Stimulated activated CD4-positive, alpha-beta T cell treated with anti-CD3 and anti-CD28 coated beads, Interleukin-1b, Interleukin-23, amount 100 ng/mL, for 24 hours (primary cell): ENCODE data around the gene LENG1.
A peak's percentile ranks its signal among the peaks of the same experiment; 100 is the strongest.
"Not testable (repeated sequence)": the region's sequence is repeated elsewhere in the genome, so short reads cannot be mapped to it uniquely, and the experiment has no call there.

Experiments
- DNase-seq, 4 experiments: peaks; one replicate each; pipeline ENCODE4 v3.0.0-alpha.2; 2020; ENCODE audit warnings: low read depth in 4 of 4, low spot score in 1 of 4

LENG1 gene

DNA sequence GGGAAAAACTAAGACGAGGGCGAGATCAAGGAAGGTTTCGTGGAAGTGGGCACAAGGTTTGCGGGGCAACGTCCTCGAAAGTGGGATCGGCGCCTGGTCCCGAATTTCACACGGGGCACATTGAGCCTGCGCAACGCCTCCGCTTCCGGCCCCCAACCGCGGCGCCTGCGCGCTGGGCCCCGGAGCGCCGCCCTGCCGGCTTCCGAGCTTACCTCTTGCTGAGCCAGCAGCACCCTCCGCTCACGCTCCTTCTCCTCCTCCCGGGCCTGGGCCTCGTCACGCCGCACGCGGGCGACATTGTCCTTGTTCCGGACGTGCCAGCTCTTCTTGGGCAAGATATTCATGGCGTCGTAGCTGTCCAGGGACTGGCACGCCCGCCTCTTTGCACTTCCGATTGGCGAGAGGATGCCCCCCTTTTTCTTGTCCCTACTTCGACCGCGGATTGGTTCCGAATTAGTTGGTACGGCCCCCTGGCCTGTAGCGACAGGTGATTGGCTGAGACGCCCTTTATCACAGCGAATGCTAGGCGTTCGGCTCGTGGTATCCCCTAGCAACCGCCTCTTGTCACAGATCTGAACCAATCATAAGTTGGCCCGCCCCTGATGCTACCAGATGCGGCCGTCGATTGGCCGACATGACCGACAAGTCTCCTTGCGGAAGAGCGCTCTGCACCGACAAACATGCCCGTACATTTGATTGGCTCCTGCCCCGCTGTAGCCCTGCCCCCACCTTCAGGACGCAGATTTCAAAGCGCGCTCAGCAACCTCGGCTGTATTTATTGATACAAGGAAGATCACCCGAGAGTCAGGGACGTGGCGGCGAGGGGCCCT lies at the start of gene LENG1:
Gene LENG1, minus strand, starts transcription at position 370 of the 830 bp plus-strand sequence. Its CDS starts 26 bp downstream, at position 344.
- DNase-seq = peak; percentile 88 to 97 (median 97)

DNA sequence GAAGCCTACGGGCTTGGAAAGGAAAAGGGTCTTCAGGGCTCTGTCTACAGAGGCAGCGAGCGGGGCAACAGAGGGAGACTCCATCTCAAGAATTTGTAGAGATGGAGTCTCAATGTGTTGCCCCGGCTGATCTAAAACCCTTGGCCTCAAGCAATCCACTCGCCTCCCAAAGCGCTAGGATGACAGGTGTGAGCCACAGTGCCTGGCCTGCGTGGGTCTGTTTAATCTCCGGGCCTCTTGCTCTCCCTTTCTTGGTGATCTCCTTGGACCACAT lies 49.2 kb upstream of the LENG1 start:
- DNase-seq = no peak

DNA sequence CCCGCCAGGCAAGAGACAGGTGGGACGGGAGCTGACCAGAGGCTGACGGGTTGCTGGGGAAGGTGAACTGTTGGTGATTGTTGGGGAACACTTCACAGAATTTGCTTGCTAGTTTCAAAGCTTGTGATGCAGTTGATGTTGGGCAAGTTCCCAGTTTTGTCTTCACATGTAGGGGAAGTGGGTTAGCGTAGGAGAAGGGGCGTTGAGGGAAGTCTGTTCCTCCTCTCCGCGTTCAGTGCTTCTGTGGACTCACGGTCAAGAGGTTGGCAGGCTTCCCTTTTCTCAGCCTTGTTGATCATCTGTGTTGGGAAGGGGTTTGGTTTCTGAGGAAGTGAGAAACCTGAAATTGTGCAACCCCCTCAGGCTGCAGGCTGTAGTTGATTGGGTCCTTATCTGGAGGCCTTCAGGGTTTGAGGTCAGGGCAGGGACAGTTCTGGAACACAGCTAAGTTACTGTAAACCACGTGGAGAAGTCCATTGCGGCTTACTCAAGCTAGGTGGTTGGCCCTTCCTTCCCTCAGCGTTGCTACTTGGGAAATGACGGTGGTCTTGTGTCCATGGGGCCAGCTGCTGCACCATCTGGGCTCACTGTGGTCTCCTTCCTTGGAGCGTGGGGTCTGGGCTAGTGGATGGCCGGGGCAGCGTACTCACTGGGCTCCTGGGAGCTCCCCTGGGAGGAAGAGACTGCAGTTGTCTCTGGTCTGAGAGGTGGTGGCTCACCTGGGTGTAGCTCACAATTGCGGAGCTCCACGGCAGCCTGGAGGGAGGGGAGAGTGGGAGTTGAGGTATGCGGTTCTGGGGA lies 48.7 kb upstream of the LENG1 start:
- peak in 1 of 4 experiments; percentile 36 for DNase-seq

DNA sequence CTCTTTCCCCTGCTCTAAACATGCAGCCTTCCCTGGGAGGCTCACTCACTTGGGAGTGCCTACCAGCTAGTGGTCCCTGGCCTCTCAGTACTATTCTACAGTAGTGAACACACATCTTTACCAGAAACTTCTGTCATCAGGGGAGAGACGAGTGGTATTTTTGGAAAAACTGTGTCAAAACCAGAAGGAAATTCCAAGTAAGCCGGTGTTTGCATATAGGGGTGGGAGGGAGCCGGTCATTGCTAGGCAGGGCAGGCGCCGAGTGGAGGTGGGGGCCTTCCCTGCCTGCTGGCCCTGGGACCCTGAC lies 48.1 kb upstream of the LENG1 start:
- DNase-seq = no peak

DNA sequence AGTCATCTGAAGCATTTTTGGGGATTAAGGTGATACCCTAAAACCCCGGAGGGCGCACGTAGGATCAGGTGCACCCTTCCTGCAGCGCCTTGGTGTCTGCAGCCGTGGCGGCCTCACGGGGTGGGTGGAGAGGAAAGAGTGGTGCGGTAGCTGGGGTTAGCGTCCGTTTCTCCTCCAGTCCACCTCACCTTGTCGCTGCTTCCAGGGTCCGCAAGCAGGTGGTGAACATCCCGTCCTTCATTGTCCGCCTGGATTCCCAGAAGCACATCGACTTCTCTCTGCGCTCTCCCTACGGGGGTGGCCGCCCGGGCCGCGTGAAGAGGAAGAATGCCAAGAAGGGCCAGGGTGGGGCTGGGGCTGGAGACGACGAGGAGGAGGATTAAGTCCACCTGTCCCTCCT lies 47.7 kb upstream of the LENG1 start:
- DNase-seq = not testable (repeated sequence)

DNA sequence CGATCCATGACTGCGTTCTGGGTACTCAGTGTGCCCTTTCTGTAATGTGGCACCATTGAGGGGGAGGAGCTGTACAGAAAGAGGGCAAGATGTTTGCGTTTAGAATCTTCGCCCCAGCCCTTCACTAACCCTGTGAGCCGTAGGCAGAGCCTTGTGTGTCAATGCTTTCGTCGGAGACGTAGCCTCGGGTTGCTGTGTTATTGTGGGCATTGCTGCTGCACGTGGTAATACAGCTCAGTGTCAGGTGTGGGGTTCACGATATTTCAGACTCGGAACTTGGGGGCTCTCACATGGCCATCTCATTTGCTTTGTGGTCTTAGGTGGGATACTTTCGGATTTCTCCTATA lies 47.3 kb upstream of the LENG1 start:
- DNase-seq = no peak

DNA sequence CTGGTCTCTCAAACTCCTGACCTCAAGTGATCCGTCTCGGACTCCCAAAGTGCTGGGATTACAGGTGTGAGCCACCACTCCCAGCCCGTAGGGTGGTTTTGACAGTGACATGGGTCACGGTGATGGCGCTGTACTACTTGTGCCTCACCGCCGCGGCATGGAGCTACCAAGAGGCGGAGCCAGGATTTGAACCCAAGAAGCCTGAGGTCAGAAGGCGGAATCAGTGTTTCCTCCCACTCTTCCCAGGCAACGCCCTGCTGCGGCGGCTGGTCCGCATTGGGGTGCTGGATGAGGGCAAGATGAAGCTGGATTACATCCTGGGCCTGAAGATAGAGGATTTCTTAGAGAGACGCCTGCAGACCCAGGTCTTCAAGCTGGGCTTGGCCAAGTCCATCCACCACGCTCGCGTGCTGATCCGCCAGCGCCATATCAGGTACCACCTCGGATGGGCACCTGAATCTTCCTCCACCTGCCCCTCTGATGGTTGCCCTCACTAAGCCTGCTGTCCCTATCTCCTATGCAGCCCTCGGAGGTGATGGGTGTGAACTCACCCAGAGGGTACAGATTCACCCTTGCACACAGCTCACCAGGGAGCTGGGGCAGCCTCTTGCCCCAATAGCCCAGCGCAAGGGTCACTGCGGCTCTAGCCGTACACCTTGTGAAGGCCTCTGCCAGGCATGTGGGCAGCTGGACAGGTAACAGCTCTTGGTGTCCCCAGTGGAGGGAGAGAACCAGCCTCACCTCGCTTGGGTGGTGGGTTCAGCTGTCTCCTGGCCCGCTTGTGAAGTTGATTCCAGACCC lies 46.7 kb upstream of the LENG1 start:
- no peak for DNase-seq

DNA sequence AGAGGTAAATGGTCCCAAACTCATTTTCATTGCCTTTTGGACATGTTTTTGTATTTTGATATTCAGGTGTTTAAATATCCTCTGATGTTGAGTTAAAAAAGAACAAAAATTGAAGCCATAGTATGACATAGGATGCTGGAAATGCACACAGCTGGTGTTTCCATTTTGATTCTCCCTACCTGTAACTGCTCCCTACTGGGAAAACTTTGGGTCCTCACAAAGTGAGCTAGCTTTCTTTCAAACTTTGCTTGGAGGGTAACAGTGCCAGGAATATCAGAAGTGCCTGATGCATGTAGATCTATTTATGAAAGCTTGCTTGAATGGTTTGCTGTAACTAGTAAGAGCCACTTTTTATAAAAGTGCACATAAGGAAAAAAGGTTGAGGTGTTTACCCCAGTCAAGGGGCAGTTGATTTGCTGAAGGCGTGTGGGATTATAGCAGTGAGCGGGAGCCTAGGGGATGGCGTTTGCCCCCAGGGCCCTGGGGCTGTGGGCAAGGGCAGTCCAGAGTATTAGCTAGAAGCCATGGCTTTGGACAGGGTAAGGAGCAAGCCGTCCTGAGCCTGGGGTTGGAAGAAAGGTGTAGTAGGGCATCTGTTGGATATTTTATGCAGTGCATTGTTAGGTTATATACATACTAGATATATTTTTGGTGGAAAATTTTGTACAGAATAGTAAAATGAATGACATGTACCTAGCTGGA lies 45.4 kb upstream of the LENG1 start:
- no peak for DNase-seq

DNA sequence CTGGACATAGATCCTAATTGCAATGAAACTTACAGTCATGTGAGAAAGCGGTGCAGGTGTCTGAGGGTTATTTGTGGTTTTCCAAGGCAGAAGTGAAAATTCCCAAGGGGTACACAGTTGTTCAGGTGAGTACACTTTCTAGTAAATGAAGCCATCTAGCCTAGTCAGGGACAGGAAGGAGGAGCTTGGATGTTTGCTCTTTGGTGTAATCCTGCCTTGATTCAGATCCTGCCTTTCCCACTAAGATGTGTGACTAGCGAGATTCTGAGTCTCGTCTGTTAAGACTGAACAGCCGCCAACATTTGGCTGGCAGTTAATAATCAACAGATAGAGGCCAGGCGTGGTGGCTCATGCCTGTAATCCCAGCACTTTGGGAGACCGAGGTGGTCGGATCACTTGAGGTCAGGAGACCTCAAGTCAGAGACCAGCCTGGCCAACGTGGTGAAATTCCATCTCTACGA lies 43.7 kb upstream of the LENG1 start:
- DNase-seq = no peak

DNA sequence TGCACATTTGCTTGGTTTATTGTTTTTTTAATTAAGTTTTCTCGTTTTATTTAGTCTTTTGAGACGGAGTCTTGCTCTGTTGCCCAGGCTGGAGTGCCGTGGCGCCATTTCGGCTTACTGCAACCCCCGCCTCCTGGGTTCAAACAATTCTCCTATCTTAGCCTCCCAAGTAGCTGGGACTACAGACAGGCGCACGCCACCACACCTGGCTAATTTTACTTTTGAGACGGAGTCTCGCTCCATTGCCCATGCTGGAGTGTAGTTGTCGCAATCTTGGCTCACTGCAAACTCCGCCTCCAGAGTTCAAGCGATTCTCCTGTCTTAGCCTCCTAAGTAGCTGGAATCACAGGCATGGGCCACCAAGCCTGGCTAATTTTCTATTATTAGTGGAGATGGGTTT lies 42.5 kb upstream of the LENG1 start:
- no peak for DNase-seq

DNA sequence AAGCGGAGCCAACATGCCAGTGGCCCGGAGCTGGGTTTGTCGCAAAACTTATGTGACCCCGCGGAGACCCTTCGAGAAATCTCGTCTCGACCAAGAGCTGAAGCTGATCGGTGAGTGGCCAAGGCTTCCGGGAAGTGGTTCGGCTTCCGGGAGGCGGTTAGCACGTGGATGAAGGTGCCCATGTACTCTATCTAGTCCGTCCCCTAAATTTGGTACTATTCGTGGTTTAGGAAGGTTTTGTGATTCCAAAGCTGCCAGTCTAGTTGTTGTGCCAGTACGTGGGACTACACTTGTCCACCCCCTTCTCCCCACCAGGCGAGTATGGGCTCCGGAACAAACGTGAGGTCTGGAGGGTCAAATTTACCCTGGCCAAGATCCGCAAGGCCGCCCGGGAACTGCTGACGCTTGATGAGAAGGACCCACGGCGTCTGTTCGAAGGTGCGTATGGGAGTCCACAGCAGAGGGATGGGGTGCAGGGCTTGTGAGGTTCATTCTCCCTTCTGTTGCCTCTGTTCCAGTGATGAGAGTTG lies 41.7 kb upstream of the LENG1 start:
- no peak for DNase-seq

DNA sequence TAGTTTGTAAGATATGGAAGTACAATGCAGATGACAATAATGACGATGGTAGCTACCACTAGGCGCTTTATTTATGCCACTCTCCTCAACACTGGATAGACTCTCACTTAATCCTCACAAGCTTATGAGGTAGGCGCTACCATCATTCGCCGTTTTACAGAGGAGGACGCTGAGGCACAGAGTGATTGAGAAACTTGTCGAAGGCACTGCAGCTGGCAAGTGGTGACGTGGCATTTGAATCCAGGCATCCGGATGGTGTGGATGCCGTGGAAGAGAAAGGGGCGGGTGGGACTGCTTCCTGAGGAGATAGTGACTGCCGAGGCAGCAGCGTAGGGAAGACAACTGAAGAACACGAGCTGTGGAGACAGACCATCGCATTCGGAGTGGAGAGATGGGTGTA lies 39.9 kb upstream of the LENG1 start:
- no peak for DNase-seq

DNA sequence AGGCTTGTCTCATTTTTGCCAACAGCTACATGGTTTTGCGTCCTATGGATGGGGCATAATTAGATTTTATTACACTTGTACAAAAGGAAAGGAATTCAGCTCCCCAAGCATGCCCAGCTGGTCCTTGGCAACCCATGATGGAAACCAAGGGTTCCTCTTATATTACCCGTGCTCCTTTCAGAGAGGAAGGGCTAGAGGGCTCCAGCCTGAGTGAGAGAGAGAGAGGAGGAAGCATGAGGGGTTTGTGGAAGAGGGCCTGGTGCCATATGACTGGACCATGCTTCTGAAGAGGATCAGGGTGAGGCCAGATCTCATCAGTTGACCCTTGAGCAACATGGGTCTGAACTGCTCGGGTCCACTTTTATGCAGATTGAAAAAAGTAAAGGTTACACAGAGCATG lies 37.6 kb upstream of the LENG1 start:
- no peak for DNase-seq

DNA sequence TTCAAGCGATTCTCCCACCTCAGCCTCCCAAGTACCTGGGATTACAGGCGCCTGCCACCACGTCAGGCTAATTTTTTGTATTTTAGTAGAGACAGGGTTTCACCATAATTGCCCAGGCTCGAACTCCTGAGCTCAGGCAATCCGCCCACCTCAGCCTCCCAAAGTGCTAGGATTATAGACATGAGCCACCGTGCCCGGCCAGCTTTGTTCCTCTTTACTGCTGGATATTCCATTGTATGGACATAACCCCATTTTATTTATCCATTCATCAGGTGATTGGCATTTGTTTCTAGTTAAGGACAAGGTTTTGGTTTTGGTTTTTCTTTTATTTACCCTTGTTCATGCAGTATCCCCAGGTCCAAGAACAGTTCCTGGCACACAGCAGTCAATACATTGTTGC lies 37.0 kb upstream of the LENG1 start:
- DNase-seq = no peak

DNA sequence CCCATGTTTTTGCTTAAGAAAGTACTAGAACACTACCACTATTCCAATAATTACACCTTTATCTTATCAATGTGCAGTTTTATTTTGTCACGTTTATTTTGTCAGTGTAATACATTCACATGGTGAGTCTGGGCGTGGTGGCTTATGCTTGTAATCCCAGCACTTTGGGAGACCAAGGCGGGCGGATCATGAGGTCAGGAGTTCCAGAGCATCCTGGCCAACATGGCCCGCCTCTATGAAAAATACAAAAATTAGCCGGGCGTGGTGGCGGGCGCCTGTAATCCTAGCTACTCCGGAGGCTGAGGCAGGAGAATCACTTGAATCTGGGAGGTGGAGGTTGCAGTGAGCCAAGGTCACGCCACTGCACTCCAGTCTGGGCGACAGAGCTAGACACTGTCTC lies 34.9 kb upstream of the LENG1 start:
- not testable (repeated sequence) for DNase-seq

DNA sequence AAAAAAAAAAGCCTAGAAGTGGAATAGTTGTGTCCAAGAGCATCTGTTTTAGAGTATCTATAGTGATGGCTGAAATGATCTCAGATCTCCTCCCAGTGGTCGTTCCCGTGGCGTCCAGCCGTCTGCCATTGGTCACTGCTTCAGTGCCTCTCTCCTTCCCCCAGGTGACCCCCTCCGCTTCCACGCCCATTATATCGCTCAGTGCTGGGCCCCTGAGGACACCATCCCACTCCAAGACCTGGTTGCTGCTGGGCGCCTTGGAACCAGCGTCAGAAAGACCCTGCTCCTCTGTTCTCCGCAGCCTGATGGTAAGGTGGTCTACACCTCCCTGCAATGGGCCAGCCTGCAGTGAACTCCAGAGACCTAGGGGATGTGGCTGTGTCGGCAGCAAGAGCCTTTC lies 33.5 kb upstream of the LENG1 start:
- DNase-seq = no peak

DNA sequence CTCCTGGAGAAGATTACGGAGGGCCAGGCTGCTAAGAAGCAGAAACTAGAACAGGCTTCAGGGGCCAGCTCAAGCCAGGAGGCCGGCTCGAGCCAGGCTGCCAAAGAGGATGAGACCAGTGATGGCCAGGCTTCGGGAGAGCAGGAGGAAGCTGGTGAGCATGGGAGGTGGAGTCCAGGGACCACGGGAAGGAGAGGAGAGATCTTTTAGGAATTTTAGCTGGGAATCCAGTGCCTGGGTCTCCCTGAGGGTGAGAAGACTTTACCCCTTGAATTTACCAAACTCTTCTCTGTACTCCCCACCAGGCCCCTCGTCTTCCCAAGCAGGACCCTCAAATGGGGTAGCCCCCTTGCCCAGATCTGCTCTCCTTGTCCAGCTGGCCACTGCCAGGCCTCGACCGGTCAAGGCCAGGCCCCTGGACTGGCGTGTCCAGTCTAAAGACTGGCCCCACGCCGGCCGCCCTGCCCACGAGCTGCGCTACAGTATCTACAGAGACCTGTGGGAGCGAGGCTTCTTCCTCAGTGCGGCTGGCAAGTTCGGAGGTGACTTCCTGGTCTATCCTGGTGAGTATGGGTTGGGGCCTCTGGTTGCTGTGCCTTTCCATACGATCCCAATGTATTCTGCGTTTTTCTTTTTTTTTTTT lies 32.4 kb upstream of the LENG1 start:
- DNase-seq = no peak

DNA sequence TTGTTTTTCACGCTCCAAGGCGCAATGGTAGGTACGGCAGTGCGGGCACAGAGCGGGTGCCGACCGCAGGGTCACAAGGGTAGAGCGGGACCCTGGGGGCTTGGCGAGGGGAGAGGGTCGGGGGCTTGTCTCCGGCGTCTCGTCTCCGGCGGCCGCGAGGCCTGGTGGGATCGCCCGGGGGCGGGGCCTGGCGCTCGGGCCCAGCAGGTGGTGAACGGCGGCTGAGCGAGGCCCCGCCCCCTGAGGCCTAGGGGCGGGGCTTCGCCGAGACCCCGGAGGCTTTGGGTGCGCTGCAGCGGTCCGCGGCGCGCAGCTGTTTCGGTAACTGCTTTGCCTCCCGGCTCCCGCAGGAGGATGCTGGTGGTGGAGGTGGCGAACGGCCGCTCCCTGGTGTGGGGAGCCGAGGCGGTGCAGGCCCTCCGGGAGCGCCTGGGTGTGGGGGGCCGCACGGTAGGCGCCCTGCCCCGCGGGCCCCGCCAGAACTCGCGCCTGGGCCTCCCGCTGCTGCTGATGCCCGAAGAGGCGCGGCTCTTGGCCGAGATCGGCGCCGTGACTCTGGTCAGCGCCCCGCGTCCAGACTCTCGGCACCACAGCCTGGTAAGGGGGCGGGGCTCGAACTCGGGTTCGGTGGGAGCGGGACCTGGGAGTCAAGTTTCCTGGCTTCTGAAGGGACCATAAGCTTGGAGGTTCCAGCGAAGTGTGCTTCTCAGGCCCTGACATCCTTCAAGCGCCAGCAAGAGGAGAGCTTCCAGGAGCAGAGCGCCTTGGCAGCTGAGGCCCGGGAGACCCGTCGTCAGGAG lies 31.7 kb upstream of the LENG1 start, which contains the start of gene TSEN34:
Gene TSEN34, plus strand, starts transcription at position 298 of the 800 bp plus-strand sequence. Its CDS starts 57 bp downstream, at position 355.
- peak; percentile 69 to 85 (median 74) for DNase-seq

DNA sequence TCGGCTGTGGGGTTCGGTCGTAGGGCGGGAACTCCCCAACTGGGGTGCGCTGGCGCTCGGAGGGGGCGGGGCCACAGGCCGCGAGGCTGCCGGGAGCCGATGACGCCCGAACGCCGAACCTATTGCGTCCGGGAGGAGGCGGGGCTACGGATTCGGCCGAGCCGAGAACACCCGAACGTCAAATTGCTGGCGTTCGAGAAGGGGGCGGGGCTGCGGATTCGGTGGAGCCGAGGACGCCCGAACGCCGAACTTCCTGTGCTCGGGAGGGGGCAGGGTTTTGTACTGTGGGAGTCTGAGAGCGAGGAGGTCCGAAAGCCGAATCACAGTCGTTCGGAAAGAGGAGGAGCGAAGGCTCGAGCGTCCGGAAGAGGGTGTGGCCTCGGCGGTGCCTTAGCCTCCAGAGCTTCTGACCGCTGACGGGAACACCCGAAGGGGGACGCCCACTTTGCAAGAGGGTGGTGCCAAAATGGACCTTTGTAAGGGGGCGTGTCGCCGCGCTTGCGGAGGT lies 31.0 kb upstream of the LENG1 start:
- DNase-seq = peak; percentile 99 to 100 (median 100)
